EH (cell line): Measurements from ENCODE around the gene SPAG16.

Experiments
- DNase-seq: peaks from one replicate; pipeline ENCODE4 v3.0.0-alpha.2; 2015; ENCODE audit warnings: low read depth

SPAG16 gene

DNA sequence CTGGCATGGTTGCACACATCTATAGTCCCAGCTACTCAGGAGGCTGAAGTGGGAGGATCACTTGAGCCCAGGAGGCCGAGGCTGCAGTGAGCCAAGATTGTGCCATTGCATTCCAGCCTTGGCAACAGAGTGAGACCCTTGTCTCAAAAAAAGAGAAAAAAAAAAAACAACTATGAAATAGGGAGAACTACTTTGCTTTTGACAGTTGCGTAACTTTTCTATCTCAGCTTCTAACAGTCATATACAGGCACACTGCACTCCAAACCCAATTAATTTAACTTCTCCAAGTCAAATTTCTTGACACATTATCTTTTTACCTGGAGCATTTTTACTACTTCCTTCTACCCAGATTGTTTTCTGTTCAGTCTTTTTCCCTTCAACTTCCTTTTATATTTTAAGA lies 1102.5 kb downstream of the SPAG16 start:
- no peak for DNase-seq

- DNase-seq, result no peak
Measured at GRCh38 chr2:214389334-214389733, 1105.1 kb downstream of the SPAG16 start.

GRCh38 chr2:214393796-214394195 lies 1109.5 kb downstream of the SPAG16 start:
- no peak for DNase-seq

- DNase-seq, result no peak
Measured at GRCh38 chr2:214395040-214395439, 1110.8 kb downstream of the SPAG16 start.

DNA sequence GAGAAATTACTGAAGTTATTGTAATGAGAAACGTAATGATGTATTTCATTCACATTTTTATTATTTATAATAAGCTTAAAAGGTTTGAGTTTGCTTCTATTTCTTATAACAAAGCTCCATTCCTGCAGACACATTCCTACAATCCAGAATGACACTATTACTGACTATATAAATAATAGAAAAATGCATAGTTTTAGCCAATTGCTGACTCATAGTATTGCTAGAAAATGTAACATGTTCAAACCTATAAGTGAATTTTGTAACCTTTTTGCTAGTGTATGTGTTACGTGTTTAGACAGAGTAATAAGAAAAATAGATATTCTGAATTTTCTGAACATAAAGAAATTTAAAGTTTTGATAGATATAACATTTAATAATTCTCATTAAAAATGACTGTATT lies 1117.3 kb downstream of the SPAG16 start:
- no peak for DNase-seq

DNA sequence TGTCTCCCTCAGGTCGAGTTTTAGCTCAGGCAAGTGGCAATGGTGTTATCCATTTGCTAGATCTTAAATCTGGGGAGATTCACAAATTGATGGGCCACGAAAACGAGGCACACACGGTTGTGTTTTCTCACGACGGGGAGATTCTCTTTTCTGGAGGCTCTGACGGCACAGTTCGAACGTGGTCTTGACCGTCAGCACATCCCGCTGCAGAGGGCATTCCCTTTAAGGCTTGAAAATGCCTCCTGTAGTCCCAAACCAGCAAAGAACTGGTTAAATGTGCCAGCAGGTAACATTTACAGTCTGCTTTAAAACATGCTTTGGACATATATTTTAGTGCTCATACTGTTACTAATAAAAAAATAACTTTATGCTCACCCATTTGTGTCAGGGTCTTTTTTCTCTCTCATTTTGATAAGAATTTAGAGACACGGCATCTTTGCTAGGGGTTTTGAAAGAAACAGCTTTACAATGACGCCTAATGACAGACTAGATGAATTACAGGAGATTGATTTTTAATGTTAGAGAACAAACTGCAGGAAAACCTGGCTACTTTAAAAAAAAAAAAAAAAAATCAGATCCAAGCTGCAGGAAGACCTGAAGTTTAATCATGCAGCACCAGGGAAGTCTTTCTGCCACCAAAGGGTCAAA lies 1126.0 kb downstream of the SPAG16 start:
- DNase-seq, result no peak

DNA sequence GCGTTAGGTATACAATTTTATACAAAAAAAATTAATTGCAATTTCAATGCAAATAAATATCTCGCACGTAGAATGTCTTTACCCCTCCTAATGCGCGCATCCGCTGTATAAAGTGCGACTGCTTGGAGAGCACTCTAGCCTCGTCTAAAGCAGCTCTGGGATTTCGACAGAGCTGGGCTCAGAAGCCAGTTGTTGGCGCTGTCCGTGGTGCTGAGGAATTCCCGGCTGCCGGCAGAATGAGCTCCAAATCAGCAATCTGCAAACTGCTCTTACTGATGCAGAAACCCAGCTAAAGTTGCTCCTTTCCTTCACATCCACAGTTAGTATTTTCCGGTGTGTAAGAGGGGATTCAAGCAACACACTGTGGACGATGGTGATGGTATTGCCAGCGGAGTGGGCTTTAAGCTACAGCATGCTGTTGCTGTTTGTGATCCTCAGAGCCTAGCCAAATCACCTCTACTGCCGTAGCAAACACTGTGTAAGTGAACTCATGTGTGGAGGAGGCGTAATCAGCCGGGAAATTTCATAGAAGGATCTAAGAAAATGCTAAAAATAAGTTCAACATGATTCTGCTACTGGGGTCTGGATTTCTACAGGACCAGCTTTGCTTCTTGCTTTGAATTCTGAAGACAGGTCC lies 1126.8 kb downstream of the SPAG16 start, which contains the start of gene VWC2L:
VWC2L (plus strand) TSS at position 137 of the 637 bp plus-strand sequence. CDS start 3,140 bp downstream, outside the sequence.
- peak; percentile 75 for DNase-seq

- DNase-seq, result no peak
Measured at GRCh38 chr2:214412679-214413078, 1128.4 kb downstream of the SPAG16 start.

DNA sequence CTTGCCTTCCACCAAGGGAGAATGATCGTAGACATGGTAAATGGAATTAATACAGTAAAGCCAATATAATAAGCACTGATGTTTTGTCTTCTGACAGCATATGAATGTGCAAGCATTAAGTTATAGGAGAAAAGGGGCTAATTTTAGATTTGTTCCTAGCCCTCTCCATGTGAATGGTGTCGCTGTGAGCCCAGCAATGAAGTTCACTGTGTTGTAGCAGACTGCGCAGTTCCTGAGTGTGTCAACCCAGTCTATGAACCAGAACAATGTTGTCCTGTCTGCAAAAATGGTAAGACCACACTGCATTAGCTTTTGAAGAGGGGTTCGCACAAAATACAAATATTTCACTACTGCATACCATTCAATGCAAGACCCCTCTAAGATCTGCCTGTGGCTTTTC lies 1152.2 kb downstream of the SPAG16 start:
- DNase-seq, result no peak

- DNase-seq, result no peak
Measured at GRCh38 chr2:214450118-214450894, 1166.0 kb downstream of the SPAG16 start.

DNA sequence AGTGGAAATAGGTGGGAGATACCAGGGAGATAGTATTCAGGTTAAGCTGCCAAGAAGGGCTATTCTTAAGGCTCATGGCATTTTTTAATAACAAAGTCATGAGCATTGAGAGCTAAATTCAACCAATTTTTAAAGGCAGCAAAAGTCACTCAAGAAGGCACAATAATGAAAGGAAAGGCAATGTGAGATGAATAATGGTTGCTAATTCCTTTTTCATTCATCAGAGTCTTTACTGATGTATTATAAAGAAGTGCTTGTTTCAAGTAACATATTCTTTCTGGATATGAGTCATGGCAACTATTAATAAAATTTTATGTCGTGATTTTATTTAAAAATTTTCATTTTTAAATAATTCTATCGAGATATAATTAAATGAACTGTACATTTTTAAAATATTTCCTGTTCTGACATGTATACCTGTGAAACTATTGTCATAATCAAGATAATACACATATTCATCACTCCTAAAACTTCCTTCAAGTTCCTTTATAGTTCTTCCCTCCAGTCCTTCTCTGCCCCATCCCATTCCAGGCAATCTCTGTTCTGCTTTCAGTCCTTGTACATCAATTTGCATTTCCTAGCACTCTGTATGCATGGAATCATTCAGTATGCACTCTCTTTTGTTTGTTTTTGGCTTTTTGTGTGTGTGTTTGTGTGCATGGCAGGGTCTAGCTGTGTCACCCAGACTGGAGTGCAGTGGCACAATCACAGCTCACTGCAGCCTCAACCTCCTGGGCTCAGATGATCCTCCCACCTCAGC lies 1167.4 kb downstream of the SPAG16 start:
- no peak for DNase-seq
